ENCODE results near the gene CDH4. TPM values are rescaled to one million over a fixed set of nuclear protein-coding genes. Genes with fewer than 3 reads are reported as not detected.

Gene CDH4
- total and polyA plus RNA-seq, 2 of the 4 experiments (the other 2 are of a cell fraction), result 1.6 to 3.5 TPM

- TF ChIP-seq BHLHE40 (IDR thresholded peaks at IDR 0.05; ENCODE audit: low read depth, low read length), result no peak
- TF ChIP-seq CTCF (conservative IDR thresholded peaks at IDR 0.05; ENCODE audit: low read depth, low read length), result no peak
- TF ChIP-seq SMC3 (IDR thresholded peaks at IDR 0.05; ENCODE audit: low read depth, low read length), result no peak
- TF ChIP-seq NFE2L2 (IDR thresholded peaks at IDR 0.05; ENCODE audit: low read depth, low read length), result no peak
- no peak for TF ChIP-seq MXI1 (IDR thresholded peaks at IDR 0.05; ENCODE audit: borderline replicate concordance, low read depth, low read length)
- TF ChIP-seq POLR2A (IDR thresholded peaks at IDR 0.05; ENCODE audit: low read depth, low read length), result no peak
- TF ChIP-seq RCOR1 (IDR thresholded peaks at IDR 0.05; ENCODE audit: insufficient replicate concordance, low read length), result no peak
- TF ChIP-seq, protein P1, sequence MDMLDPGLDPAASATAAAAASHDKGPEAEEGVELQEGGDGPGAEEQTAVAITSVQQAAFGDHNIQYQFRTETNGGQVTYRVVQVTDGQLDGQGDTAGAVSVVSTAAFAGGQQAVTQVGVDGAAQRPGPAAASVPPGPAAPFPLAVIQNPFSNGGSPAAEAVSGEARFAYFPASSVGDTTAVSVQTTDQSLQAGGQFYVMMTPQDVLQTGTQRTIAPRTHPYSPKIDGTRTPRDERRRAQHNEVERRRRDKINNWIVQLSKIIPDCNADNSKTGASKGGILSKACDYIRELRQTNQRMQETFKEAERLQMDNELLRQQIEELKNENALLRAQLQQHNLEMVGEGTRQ (IDR thresholded peaks at IDR 0.05; ENCODE audit: low read depth, low read length), result no peak
- TF ChIP-seq RAD21 (IDR thresholded peaks at IDR 0.05; ENCODE audit: low read length), result no peak
- TF ChIP-seq FOS (IDR thresholded peaks at IDR 0.05; ENCODE audit: low read depth, low read length), result no peak
- no peak for TF ChIP-seq CEBPB (IDR thresholded peaks at IDR 0.05; ENCODE audit: low read depth, low read length)
- Histone ChIP-seq H4K91ac (ENCODE audit: insufficient read depth, low read depth, low read length) (no peak overlapping the region), H3K14ac (replicated peaks; ENCODE audit: low read depth, low read length) (no peak overlapping the region), H3K56ac (ENCODE audit: extremely low read depth, insufficient read depth, low read length) (no peak overlapping the region), H3K4me3 (ENCODE audit: insufficient read depth, low read depth, low read length) (no peak overlapping the region), H2AK9ac (replicated peaks; ENCODE audit: low read depth, low read length, poor library complexity) (no peak overlapping the region), H3K23ac (ENCODE audit: low read depth, low read length) (no peak overlapping the region), H3K4me1 (ENCODE audit: control insufficient read depth, insufficient read depth, low read length) (no peaks in the 10 kb centered on the region), H3K9ac (ENCODE audit: low read depth, low read length) (no peak overlapping the region), H2BK5ac (ENCODE audit: low read depth, low read length, poor library complexity, severe bottlenecking) (peak overlapping the region; percentile 58), H3K4me2 (ENCODE audit: low read depth, low read length) (no peak overlapping the region), H2BK120ac (ENCODE audit: low read depth, low read length) (no peak overlapping the region), H3K79me1 (ENCODE audit: low read depth in 1 of 2, low read length in 2 of 2) (no peaks in the 10 kb centered on the region), H4K20me1 (ENCODE audit: insufficient read depth, low read length) (no peaks in the 10 kb centered on the region), H3K27me3 (ENCODE audit: control insufficient read depth, insufficient read depth, low read length) (no peaks in the 10 kb centered on the region; the same call in 1 of the 2 replicates), H3K9me3 (ENCODE audit: control insufficient read depth, insufficient read depth, low read length) (peaks cover 4% of the 10 kb centered on the region; the same call in 1 of the 2 replicates), H4K5ac (ENCODE audit: low read depth, low read length) (no peak overlapping the region), H3K4ac (ENCODE audit: low read depth, low read length) (no peak overlapping the region), H2AFZ (replicated peaks; ENCODE audit: low read length, poor library complexity) (no peak overlapping the region), H2BK15ac (ENCODE audit: low read depth, low read length) (no peak overlapping the region), H3K27ac (ENCODE audit: insufficient read depth, low read length) (no peak overlapping the region), H3K36me3 (ENCODE audit: control insufficient read depth, insufficient read depth, low read length) (no peaks in the 10 kb centered on the region), H3K18ac (ENCODE audit: low read depth, low read length) (no peak overlapping the region), H2BK20ac (ENCODE audit: low read depth, low read length) (no peak overlapping the region), H3K9me1 (ENCODE audit: insufficient read depth, low read length) (peaks cover 4% of the 10 kb centered on the region; the same call in 1 of the 2 replicates), H4K8ac (ENCODE audit: low read depth in 2 of 2, low read length in 2 of 2) (no peak overlapping the region), H2AK5ac (ENCODE audit: low read depth, low read length) (no peak overlapping the region)
- in situ Hi-C loops (cut with MboI; ENCODE audit: low sequenced_read_pairs), result no loop called here
- no peak for ATAC-seq (ENCODE audit: low read depth)
- ChIA-PET CTCF (no interaction called here), POLR2A (ENCODE audit: unreplicated experiment) (no interaction called here)
- dilution Hi-C loops (cut with HindIII; ENCODE audit: low sequenced_read_pairs, unreplicated experiment), result no loop called here
- no peak for DNase-seq
- 100% methylated on average over 1 of the region's 16 CpGs; no CpG with 5 or more reads in 1 of the 2 experiments for WGBS, 2 experiments (ENCODE audit: extremely low coverage in 2 of 2, insufficient read length in 1 of 2)
- BruUV-seq (replicated peaks), result no TSS peak
- intact Hi-C loops (cut with micrococcal nuclease), result no loop called here
Observed at GRCh38 chr20:61690993-61691838, 439.2 kb downstream of the CDH4 start.

Measured in IMR-90 (cell line).